Stomach (tissue), 4 donors: Measurements from ENCODE around the gene C17orf50.

ENCODE experiments used
- CTCF ChIP-seq, 7 experiments: fragments of 450-650 bp in 4 of 7; fragments of 200-600 bp in 3 of 7; sonication (generic) in 3 of 7; IDR thresholded peaks; one replicate each; pipeline ENCODE4 v1.5.1; 2016 to 2019; ENCODE audit warnings: antibody characterized with exemption in 7 of 7, control low read depth in 2 of 7, mild to moderate bottlenecking in 1 of 7
- POLR2AphosphoS5 ChIP-seq, 3 donors: sonication (generic); formaldehyde crosslinking; IDR thresholded peaks; one replicate each; pipeline ENCODE4 v1.6.1; 2016; ENCODE audit warnings: antibody characterized with exemption in 3 of 3

GRCh38 chr17:35742496-35742895 lies 18.2 kb upstream of the C17orf50 start:
- TF ChIP-seq CTCF (IDR thresholded peaks at IDR 0.05) = no peak
- no peak for TF ChIP-seq POLR2AphosphoS5 (IDR thresholded peaks at IDR 0.05)
